ENCODE measurements around the gene SOX6.

The SOX6 gene

DNA sequence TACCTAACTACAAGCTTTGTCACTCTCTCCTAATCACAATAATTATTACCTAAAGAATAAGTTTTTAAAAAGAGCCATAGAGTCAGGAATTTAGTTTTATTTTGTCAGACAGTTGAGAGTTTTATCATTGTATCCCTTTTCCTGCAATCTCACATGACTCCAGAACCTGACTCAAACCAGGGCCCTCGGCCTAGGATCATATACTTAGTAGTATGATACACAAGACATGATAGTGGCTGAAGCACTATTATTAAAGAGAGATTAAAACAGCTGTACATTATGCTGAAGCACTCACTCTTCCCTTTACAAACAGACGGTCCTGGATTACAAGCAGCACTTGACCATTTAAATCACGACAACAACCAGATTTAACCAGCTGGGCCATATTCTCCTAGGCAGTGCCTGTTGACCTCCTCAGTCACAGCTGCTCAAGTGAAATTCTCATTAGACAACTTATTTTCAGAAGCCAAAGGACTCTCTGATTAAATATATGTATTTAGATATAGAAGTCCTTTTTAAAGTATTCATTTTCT lies 44.0 kb downstream of the SOX6 start:
- no peak for DNase-seq

GRCh38 chr11:16311831-16312230 lies 44.5 kb downstream of the SOX6 start:
- DNase-seq = no peak

DNA sequence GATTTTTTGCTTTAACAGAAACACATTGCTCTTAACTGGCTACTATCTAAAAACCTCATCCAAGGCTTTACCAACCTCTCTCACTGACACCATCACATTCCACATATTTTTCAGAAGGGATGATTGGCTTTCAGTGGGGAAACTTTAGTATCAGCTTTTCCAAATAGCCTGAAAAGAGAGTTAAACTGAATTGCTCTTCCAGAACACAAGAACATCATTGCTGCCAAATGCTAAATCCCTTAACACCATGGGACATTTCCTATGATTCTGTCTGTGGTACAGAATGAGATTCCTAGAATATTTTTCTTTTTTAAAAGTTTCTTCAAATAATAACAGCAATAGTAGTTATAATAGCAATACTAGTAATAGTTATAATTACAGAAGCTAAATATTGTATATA lies 45.4 kb downstream of the SOX6 start:
- no peak for DNase-seq

DNA sequence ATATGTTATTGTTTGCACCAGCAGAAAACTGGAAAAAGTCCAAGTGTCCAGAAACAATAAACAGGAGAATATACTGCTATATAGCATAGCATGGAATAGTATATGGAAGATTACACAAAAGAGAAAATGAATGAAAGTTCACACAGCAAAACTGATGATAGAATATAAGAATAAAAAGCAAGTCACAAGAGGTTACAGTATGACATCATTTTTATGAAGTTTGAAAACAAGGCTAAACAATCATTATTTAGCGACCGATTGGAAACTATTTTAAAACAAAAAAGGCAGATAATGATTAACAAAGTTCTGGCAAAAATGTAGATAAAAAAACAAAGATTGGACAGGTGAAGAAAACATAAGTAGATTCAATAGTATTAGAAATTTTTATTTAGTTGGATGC lies 47.1 kb downstream of the SOX6 start:
- DNase-seq = no peak

GRCh38 chr11:16301462-16301861 lies 54.9 kb downstream of the SOX6 start:
- DNase-seq = no peak

GRCh38 chr11:16299884-16300782 lies 56.2 kb downstream of the SOX6 start:
- DNase-seq = no peak

DNA sequence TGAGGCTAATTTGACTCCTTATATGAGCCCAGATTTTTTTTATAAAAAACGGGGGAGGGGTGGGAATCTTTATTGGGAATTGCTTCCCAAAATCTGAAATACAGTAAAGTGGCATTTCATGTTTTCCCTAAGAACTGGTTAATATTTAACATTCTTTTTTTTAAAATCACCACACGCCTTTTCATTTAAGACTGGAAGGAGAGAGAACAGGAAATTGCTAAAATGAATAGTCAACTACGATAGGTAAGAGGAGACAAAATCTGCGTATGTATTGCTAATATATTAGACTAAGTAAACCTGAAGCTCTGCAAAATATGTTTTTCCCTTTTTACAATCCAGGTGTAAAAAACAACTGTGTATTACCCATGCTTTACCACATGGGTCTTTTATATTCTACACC lies 57.0 kb downstream of the SOX6 start:
- DNase-seq = no peak

- no peak for DNase-seq
These were observed 59.0 kb downstream of the SOX6 start for GRCh38 chr11:16297332-16297731.

DNA sequence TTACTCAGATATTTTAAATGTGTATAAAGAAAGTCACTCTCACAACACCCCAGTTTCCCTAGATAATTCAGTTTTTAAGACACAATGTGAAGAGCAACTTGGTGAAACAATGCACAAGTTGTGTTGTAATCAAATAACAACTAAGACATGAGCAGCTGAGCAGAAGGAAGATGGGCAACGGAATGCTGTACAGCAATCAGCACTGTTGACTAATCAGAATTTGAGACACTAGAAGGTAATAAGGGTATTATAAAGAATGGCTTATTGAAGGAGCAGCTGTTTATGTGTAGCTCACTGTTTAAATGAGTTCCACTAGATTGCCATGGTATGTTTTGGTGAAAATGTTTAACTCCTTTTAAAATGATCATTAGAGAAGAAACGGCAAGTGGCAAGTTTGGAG lies 60.1 kb downstream of the SOX6 start:
- no peak for DNase-seq

DNA sequence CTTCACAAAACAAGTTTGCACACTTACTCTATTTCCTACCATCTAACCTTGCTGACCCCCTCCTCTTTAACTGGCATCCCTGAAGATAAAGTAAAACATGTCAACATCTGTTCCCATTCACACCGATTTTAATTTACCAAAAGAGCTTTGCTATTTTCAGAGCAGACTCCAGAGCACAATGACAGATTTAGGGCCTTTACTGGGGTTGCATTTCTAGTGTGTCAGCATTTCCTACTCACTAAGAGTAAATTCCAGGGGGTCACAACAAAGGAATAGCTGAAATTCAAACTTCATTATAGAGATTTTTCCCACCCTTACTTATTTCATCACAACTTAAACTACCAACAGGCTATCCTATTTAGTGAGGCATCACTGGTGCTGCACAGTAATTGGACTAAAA lies 60.8 kb downstream of the SOX6 start:
- no peak for DNase-seq

- DNase-seq = no peak
These were observed 63.1 kb downstream of the SOX6 start for GRCh38 chr11:16293204-16293681.

- DNase-seq = no peak
These were observed 64.0 kb downstream of the SOX6 start for GRCh38 chr11:16292167-16292859.

DNA sequence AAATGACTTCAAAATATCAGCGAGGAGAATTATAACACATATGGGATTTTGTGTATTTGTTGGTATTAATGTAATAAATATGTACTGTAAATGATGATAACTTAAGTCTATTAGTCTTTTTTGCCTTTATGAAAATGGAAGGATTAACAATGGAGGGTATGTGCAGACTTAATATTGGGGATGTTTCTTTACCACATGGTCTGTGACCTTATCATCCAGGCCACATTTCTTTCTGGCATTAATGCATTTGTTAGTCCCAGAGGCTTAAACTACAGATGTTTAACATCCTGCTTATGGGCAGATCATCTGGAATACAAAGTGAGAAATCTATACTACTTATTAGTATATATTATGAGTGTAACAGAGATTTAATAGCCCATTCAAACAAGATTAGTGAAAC lies 64.6 kb downstream of the SOX6 start:
- no peak for DNase-seq

GRCh38 chr11:16289541-16289940 lies 66.8 kb downstream of the SOX6 start:
- DNase-seq = no peak

DNA sequence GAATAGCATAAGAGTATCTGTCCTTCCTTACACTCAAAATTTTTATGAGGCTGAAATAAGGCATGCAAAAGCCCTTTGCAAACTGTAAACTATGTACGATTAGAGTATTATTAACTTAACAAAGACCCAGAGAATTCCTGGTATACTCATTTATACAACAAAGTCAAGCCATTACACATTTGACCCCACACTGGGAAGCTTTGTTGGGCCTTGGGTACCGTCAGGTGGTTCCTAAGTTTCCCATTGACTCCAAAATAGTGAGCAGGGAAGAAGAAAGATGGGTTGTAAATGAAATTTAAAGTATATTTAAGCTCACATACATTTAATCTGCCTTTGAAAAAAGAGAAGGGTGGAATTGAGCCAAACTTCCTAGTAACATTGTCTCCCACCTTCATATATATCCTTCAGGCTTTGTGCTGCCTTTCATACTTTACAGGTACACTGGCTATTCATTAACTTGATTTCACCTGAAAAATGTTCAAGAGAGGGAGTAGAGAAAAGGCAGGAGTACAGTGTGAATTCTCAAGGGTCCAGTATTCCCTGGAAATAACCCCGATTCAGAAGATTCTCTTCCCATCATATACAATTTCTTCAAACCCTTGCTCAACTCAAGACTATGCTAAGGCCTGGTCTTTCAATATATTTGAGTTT lies 68.6 kb downstream of the SOX6 start:
- no peak for DNase-seq

DNA sequence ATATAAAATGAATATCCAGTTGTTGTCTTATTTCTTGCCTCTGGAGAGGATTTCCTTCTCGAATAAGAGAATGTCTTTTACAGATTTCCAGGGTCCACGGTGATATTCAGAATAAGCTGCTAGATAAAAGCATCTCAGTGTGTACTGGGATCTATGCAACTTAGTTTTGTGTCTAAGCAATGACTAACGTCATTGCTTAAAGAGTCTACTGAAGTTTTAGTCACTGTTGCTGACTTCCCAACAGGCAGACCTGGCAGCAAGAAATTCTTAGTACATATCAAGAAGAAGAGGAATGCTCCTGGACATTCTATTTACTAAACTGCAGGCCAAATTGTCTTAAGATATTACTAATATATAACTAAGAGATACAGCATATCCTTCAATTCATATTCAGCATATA lies 70.3 kb downstream of the SOX6 start:
- DNase-seq = no peak

DNA sequence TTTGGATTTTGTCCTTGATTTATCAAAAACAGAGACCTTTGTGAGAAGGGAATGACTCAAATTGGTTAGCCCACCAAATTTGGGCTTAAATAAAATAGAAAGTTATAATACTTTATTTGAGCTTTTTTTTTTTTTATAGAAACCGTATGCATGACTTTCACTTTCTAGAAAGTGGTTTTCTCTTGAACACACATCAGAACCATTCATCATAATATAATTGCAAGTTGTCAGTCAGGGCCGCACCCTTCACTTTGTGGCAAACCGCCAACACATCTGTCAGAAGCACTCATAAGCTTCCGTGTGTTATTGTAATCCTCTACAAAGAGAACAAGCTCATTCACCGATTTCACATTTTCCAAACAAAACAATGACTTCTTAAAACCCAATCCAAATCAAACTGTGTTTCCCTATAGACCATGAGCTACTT lies 76.1 kb downstream of the SOX6 start:
- DNase-seq = no peak

- no peak for DNase-seq
These were observed 76.8 kb downstream of the SOX6 start for GRCh38 chr11:16279524-16279923.

GRCh38 chr11:16278979-16279378 lies 77.4 kb downstream of the SOX6 start:
- DNase-seq = no peak

DNA sequence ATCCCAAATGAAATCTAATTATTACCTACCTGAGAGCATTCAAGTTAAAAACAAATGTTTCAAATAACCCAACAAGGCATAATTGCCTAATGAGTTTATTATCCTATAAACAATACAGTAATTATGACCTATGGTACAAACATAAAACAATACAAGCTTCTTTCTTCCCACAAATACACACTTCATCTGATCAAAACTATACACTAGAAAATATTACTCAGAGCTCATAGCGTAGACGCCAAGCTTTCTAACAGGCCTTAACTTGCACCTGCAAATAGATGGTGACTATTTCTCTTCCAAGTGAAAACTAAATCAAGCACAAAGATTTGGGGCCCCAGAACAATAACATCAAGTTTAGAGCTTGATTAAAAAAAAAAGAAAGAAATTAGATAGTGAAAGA lies 78.1 kb downstream of the SOX6 start:
- no peak for DNase-seq

GRCh38 chr11:16276251-16276650 lies 80.1 kb downstream of the SOX6 start:
- DNase-seq = no peak

GRCh38 chr11:16271258-16271657 lies 85.1 kb downstream of the SOX6 start:
- DNase-seq = no peak

- no peak for DNase-seq
These were observed 90.3 kb downstream of the SOX6 start for GRCh38 chr11:16266021-16266420.

Data from T-helper 9 cell (primary cell).